GM18909 (cell line): Measurements from ENCODE around the gene USP44.
A peak's percentile ranks its signal among the peaks of the same experiment; 100 is the strongest.
"Not testable (repeated sequence)": the region's sequence is repeated elsewhere in the genome, so short reads cannot be mapped to it uniquely, and the experiment has no call there.

Experiments
- ATAC-seq: cut with Tn5 transposase; IDR thresholded peaks from one replicate; pipeline ENCODE4 v1.9.1; 2021; ENCODE audit warnings: mild to moderate bottlenecking; ENCODE audit not compliant: unreplicated experiment, poor library complexity

USP44 gene

DNA sequence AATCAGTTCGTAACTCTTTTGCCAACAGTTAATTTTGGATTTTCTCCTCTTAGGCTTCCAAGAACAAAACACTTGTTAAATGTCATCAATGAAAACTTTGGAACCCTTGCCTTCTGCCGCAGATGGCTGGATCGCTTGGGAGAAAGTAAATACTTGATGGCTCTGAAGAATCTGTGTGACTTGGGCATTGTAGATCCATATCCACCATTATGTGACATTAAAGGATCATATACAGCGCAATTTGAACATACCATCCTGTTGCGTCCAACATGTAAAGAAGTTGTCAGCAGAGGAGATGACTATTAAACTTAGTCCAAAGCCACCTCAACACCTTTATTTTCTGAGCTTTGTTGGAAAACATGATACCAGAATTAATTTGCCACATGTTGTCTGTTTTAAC, 37.7 kb downstream of the USP44 start:
- no peak for ATAC-seq

DNA sequence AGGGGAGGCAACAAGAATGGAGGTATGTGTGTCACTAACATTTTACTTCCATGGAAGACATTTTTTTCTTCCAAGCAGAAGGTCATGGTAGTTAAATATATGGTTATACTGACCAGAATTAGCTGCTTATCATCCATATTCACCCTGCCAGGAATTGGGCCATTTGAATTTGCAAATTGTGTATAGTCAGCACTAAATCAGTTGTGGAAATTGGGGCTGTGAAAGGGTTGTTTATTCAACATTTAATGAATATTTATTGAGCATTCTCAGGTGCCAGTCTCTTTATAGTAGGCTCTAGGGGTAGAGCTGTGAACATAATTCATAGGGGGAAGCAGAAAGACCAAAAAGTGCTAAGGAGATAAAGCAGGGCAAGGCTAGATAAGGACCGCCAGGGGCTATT, 39.3 kb downstream of the USP44 start:
- ATAC-seq, result no peak

DNA sequence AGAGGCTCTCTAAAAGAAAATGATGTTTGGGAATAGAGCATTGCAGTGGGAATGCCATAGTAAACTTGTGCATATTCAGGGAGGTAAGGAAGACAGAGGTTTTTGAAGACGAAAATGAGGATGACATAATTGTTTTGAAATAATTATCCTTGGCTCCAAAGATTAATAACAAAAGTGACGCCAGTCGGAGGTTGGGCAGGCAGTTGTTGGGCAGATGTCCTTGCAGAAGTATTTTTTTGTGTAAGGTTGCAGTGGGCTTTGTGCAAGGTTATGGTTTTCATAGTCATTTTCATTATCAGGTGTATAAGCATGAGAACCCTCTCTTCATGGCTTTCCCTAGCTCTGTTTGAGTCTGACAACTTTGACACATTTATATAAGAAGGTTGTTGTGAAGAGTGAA, 42.0 kb downstream of the USP44 start:
- no peak for ATAC-seq

DNA sequence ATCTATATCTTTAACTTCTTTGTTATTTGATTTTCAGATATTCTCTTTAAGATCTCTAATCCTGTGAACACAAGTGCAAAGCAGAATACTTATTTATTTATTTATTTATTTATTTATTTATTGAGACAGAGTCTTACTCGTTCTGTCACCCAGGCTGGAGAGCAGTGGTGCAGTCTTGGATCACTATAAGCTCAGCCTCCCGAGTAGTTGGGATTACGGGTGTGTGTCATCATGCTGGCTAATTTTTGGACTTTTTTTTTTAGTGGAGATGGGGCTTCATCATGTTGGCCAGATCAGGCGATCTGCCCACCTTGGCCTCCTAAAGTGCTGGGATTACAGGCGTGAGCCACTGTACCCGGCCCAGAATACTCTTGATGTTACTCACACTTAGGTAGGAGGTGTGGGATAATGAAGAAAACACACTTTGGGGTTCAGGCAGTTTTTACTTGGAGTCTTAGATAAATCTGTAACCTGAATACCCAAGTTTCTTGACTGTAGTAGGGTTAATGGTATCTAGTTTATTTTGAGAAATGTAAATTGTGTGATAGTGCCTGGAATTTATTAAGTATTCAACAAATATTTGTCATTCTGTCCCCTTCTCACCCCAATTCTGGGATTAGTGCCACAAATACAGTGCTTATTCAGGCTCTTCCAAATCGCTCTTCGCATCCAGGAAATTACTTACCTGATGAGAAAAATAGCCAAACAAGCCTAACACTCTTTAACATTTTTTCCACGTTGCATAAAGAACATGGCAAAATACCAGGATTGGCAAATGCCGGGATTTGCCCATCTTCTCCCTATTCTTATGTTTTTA, 44.4 kb downstream of the USP44 start:
- no peak for ATAC-seq

DNA sequence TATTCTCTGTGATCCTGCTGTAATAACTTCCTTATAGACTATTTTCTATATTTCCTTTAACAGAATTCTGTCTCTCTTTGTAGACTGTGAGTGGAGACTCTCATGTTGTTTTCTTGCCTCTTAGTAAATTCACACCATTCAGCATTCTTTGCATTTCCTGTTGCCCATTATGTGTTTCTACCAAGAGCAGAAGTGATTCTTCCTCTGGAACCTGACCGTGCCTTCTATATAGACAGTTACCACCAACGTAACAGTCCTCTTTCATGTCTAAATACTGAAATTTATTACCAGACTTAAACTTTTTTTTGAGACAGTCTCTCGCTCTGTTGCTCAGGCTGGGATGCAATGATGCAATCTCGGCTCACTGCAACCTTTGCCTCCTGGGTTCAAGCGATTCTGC, 46.2 kb downstream of the USP44 start:
- no peak for ATAC-seq

DNA sequence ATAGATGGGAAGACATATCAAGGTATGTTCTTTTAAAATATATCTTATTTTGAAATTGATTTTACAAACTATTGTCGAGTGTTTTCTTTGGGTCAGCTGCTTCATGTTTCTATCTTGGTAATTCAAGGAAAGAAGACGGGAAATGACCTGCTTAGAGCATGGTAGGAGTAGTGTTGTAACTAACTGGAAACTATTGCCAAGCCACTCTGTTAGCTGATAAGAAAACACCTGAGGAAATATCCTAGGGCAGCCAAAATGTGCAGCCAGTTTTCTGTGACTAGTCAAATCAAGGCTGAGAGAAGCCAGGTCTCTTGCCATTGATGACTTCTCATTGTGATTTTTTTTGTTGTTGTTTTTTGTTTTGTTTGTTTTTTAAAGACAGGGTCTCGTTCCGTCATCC, 47.1 kb downstream of the USP44 start:
- ATAC-seq, result no peak

DNA sequence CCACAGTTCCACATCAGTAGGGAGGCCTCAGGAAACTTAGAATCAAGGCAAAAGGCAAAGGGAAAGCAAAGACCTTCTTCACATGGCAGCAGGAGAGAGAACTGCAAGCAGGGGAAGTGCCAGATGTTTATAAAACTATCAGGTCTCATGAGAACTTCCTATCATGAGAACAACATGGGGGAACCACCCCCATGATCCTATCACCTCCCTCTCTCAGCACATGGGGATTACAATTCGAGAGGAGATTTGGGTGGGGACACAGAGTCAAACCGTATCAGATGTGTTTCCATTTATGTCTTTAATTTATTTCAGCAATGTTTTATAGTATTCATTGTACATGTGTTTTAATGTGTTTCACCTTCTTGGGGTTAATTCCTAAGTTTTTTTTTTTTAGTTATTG, 51.5 kb downstream of the USP44 start:
- no peak for ATAC-seq

DNA sequence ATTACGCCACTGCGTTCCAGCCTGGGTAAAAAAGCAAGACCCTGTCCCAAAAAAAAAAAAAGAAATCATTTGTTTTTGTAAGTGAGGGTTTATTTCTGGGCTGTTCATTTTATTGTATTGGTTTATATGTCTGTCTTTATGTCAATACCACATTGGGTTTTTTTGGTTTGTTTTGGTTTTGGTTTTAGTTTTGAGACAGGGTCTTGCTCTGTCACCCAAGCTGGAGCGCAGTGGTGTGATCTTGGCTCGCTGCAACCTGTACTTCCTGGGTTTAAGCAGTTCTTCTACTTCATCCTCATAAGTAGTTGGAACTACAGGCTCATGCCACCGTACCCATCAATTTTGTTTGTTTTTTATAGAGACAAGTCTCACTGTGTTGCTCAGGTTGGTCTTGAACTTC, 52.3 kb downstream of the USP44 start:
- no peak for ATAC-seq

DNA sequence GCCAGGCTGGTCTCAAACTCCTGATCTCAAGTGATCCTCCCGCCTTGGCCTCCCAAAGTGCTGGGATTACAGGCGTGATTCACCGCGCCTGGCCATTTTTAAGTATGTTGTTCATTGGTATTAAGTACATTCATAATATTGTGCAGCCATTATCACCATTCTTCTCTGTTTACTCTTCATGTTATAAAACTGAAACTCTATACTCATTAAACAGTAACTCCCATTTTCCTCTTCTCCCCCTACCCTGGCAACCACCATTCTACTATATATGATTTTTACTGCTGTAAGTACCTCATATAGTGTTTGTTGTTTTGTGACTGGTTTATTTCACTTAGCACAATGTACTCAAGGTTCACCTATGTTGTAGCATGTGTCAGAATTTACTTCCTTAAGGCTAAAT, 54.2 kb downstream of the USP44 start:
- no peak for ATAC-seq

DNA sequence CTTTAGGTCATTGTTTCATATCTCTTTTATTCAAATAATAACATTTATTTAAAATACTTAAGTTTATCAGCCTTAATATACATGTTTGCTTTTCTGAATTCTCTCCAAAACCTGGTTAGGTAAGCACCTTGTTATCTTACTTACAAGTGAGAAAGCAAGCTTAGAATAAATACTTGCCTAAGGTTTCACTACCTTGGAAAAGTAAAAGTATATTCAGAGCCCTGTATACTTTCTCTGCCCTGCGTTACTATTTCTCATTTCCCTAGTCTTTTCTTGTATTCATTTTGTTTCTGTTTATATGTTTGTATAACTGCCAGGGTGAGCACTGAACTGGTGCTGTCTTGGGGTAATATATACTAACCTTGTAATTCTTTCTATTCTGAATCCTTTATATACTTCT, 55.8 kb downstream of the USP44 start:
- no peak for ATAC-seq

DNA sequence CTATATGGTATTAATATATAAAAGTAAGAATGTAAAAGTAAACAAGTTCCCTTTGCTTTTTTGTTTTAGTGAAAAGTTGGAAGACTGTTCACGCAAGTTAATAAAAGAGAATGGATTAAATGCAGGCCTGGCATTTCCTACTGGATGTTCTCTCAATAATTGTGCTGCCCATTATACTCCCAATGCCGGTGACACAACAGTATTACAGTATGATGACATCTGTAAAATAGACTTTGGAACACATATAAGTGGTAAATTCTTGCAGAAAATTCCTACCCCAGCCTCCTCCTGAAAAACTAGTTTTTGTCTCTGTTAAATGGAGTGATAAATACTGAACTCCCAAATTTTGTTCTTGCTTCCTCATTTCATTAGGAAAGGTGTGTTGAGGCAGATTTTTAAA, 56.4 kb downstream of the USP44 start:
- no peak for ATAC-seq

DNA sequence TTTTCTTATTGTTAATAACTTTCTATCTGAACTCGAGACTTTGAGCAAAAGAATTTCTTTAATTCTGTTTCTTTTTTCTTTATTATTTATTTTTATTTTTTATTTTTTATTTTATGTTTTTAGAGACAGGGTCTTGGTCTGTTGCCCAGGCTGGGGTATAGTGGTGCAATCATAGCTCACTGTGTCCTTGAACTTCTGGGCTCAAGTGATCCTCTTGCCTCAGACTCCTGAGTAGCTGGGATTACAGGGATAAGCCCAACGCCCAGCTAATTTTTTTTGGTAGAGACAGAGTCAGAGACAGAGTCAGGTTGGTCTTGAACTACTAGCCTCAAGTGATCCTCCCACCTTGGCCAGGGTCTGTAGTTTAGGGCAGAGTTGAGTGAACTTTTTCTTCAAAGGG, 58.8 kb downstream of the USP44 start:
- no peak for ATAC-seq

DNA sequence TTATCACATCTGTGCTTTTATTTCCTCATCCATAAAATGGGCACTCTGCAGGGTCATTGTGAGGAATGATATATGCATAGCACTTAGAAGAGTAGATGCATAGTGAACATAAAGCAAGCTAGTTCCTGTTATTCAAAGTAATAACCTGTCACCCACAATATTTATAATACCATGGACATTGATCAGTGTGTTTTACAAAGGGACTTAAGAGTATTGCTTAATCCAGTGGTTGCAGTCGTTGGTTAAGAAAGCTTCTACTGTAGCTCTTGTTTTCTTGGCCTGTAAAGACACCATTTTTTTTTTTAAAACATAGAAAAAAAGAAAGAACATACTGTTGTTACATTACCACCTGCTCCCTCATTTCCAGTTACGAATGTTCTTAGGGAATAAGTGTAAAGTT, 64.3 kb downstream of the USP44 start:
- no peak for ATAC-seq

DNA sequence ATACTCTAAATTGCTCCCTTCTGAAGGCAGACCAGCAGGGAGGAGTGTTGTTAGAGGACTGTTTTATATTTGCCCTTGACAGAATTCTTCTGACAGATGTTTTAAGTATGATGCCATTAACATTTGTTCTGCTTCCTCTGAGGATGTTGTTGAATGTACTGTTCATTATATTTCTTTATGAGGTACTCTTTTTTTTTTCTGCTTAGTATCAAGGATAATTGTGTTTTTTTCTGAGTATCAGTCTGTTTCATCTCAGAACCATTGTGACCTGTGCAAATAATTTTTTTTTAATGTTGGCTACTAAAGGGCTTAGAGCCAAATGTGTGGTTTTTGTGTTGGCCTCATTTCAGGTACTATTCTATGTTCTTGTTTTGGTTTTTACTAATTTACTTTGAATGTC, 66.8 kb downstream of the USP44 start:
- ATAC-seq, result no peak

DNA sequence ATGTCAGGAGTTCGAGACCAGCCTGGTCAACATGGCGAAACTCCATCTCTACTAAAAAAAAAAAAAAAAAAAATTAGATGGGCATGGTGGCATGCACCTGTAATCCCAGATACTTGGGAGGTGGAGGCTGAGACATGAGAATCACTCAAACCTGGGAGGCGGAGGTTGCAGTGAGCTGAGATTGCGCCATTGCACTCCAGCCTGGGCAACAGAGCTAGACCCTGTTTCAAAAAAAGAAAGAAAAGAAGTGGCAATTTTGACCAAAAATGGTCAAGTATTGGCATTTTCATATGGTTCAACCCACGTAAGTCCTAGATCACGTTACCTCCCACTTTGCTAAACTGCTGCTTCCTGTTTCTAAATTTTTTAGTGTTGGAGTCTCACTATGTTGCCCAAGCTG, 68.7 kb downstream of the USP44 start:
- ATAC-seq, result not testable (repeated sequence)

DNA sequence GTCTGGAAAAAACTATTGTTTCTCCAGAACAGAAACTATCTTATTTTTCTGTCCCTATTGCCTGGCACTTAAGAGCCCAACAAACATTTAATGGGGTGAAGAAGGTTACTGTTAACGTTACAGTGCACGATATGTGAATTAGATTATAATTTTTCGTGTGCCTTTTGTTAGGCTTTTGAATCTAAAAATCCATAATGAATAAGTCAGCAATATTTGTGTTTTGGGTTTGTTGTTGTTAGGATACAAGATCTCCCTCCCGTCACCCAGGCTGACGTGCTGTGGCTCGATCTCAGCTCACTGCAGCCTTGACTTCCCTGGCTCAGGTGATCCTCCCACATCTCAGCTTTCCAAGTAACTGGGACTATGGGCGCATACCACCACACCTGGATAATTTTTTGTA, 69.4 kb downstream of the USP44 start:
- ATAC-seq, result no peak

DNA sequence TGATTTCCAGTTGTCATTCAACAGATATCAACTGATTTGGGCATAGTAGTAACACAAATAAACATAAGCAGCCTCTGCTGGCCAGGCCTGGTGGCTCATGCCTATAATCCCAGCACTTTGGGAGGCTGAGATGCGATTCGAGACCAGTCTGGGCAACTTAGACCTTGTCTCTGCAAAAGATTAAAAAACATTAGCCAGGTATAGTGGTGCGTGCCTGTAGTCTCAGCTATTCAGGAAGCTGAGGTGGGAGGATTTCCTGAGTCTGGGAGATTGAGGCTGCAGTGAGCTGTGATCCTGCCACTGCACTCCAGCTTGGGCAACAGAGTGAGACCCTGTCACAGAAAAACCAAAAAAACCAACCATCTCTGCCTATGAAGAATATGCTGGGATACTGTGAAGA, 70.2 kb downstream of the USP44 start:
- ATAC-seq, result no peak

DNA sequence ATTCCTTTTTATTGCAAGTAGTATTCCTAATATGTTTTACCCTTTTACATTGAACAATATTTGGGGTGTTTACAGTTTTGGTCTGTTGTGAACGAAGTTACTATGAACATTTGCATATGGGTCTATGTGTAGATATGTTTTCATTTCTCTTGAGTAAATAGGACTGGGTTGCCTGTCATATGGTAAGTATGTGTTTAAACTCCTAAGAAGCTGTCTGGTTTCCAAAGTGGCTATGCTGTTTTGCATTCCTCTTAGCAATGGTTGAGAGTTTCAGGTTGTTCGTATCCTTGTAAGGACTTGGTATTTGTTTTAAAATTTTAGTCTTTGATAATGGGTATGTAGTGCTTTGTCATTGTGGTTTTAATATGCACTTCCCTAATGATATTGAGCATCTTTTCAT, 71.0 kb downstream of the USP44 start:
- no peak for ATAC-seq

DNA sequence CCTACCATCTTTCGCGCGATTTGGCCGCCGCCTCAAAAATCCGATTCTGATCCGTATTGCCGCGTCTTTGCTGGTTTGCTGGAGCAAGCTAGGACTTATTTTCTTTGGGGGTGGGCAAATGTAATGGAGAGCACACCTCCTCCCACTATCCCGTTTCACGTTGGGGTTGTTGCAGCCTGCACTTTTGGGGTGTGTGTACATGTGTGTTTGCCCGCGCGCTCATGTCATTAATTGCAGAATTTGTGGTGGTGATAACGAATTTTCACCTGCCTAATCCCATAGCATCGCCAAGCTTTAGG, 76.7 kb downstream of the USP44 start:
- ATAC-seq, result no peak

DNA sequence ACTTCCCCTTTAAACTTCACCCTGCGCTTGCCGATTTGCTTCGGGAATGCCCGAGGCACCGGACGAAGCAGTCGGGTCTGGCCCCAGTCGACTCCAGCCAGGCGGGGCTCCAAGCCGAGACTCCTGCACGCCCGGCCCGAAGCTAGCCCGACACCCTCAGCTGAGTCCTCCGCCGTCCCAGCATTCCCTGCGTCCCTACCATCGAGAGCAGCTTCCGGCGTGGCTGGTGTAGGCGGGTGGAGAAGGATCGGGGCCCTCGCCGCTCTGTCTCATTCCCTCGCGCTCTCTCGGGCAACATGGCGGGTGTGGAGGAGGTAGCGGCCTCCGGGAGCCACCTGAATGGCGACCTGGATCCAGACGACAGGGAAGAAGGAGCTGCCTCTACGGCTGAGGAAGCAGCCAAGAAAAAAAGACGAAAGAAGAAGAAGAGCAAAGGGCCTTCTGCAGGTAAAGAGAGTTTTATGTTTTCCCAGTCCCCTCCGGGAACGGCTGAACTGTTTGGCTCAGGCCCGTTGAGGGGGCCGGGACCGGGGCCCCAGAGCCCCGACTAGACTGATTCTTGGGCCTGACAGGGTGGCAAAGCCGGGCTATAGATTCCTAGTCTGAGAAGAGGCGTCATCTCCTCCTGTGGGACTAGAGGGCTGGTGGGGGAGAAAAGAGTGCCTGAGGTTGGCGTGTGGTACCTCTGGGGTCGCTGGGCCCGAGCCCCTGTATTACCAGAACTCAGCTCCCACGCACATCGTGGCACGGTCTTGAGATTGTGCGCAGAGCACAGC, 77.2 kb downstream of the USP44 start, which contains the start of gene METAP2:
TSS of gene METAP2 (plus strand) at position 269 of the 776 bp plus-strand sequence. CDS start at position 297, 28 bp downstream.
- peak; percentile 98 for ATAC-seq

DNA sequence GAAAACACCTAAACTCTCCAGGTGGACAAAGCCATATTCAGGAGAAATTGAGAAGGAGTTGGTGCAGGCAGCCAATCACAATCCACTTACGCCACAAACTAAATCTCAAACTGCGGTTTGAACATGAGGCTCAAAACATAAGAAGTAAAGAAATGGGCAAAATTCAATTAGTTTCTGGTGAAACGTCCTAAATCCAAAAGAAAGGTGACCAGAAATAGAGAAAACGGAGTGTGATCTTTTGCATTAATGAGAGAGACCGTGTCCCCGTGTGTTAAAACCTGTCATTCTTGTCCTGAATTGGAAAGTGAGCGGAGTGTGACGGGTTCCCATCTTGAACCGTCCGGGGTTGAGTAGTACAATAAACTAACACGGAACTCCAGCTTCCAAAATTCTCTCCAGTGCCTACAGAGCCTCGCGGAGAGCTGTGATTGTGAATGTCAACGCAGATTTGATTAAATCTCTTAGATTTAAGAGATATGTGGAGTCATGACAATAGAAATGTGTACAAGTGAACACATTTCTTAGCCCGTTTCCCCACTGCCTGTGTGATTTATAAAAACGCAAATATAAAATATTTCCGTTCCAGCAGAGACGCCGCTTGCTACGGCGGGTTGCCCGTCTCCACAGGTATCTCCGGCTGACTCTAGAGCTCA, 77.9 kb downstream of the USP44 start:
- peak; percentile 37 for ATAC-seq
